Renal pelvis (tissue), 4 donors: Measurements from ENCODE around the gene COL23A1. TPM values are rescaled to one million over a fixed set of nuclear protein-coding genes. Genes with fewer than 3 reads are reported as not detected.
"Not testable (repeated sequence)": the region's sequence is repeated elsewhere in the genome, so short reads cannot be mapped to it uniquely, and the experiment has no call there.

ENCODE experiments used
- DNase-seq: peaks from one replicate; pipeline ENCODE4 v3.0.0-alpha.2; 2013
- polyA plus RNA-seq, 3 donors: library from polyadenylated mRNA; unstranded; fragments of 120-200 nt; gene quantifications; one replicate each; pipeline ENCODE4 v1.2.1, GENCODE V29; 2013; ENCODE audit not compliant: insufficient read length in 3 of 3

Gene COL23A1
- polyA plus RNA-seq, 3 donors, result 6.3 to 9.0 (median 7.1) TPM

- no peak for DNase-seq
Observed at GRCh38 chr5:178381206-178381605, 209.0 kb downstream of the COL23A1 start.

- no peak for DNase-seq
Observed at GRCh38 chr5:178380541-178381074, 209.6 kb downstream of the COL23A1 start.

- DNase-seq, result no peak
Observed at GRCh38 chr5:178380086-178380485, 210.1 kb downstream of the COL23A1 start.

- DNase-seq, result no peak
Observed at GRCh38 chr5:178378527-178379484, 211.4 kb downstream of the COL23A1 start.

GRCh38 chr5:178377583-178378270 is 212.5 kb downstream of the COL23A1 start:
- DNase-seq, result no peak

- no peak for DNase-seq
Observed at GRCh38 chr5:178376921-178377582, 213.1 kb downstream of the COL23A1 start.

GRCh38 chr5:178375348-178375747 is 214.8 kb downstream of the COL23A1 start:
- no peak for DNase-seq

- DNase-seq, result no peak
Observed at GRCh38 chr5:178373711-178374110, 216.5 kb downstream of the COL23A1 start.

GRCh38 chr5:178372142-178372571 is 218.0 kb downstream of the COL23A1 start:
- DNase-seq, result no peak

GRCh38 chr5:178371362-178372111 is 218.7 kb downstream of the COL23A1 start:
- DNase-seq, result no peak

- DNase-seq, result no peak
Observed at GRCh38 chr5:178370102-178370501, 220.1 kb downstream of the COL23A1 start.

- DNase-seq, result not testable (repeated sequence)
Observed at GRCh38 chr5:178369469-178369868, 220.7 kb downstream of the COL23A1 start.

GRCh38 chr5:178368716-178369300 is 221.4 kb downstream of the COL23A1 start:
- no peak for DNase-seq

- no peak for DNase-seq
Observed at GRCh38 chr5:178368274-178368673, 221.9 kb downstream of the COL23A1 start.

GRCh38 chr5:178367736-178368120 is 222.5 kb downstream of the COL23A1 start:
- no peak for DNase-seq

GRCh38 chr5:178366998-178367735 is 223.0 kb downstream of the COL23A1 start:
- DNase-seq, result no peak

GRCh38 chr5:178365501-178366440 is 224.4 kb downstream of the COL23A1 start:
- DNase-seq, result no peak

- DNase-seq, result no peak
Observed at GRCh38 chr5:178364326-178364675, 225.9 kb downstream of the COL23A1 start.
